HCT116 (cell line): Measurements from ENCODE around the gene NUCB2. TPM values are rescaled to one million over a fixed set of nuclear protein-coding genes. Genes with fewer than 3 reads are reported as not detected.

ENCODE experiments used
- ATAC-seq: fragments of 200-7000 bp; cut with Tn5 transposase; 2 replicates; pipeline ENCODE4 v1.9.1; 2020; ENCODE audit warnings: mild to moderate bottlenecking, moderate library complexity
- BruUV-seq: library from RNA; stranded (reverse); fragments of 400-500 nt; replicated peaks from 2 replicates; lab custom pipeline; 2021; lab: Mats Ljungman, UMichigan
- CTCF ChIA-PET: fragments of 300-600 bp; sonication (Branson Sonifier 250); formaldehyde crosslinking; loops from one replicate; lab custom pipeline; 2021; ENCODE audit warnings: antibody characterized with exemption; lab: Charles Lee
- POLR2A ChIA-PET: fragments of 300-600, 350-600 bp; sonication (Branson Sonifier 250); formaldehyde crosslinking; loops from one replicate; lab custom pipeline; 2021; ENCODE audit warnings: antibody characterized with exemption; lab: Charles Lee
- RAD21 ChIA-PET, 2 experiments: fragments of 300-600 bp; sonication (Branson Sonifier 250); formaldehyde crosslinking; loops; one replicate each; lab custom pipeline; 2023; ENCODE audit warnings: low total read pairs in 2 of 2; ENCODE audit not compliant: uncharacterized antibody in 2 of 2, unreplicated experiment in 2 of 2, low non-redundant PET in 1 of 2; lab: Charles Lee
- DNase-seq: peaks from one replicate; pipeline ENCODE4 v3.0.0-alpha.2; 2010; ENCODE audit warnings: low read depth, low spot score
- H2AFZ ChIP-seq: fragments of 200-600 bp; shearing (Covaris generic), sonication (generic); 2 replicates; pipeline ENCODE4 v1.6.1; 2017; ENCODE audit warnings: low read depth, mixed run types, mixed read lengths, antibody characterized with exemption, low read length; ENCODE audit not compliant: poor library complexity, severe bottlenecking
- H3K27ac ChIP-seq: 2 replicates; pipeline ENCODE4 v1.5.1; 2012; ENCODE audit warnings: low read depth, low read length
- H3K27me3 ChIP-seq: fragments of 200-600 bp; sonication (generic); 2 replicates; pipeline ENCODE4 v1.6.1; 2016; ENCODE audit warnings: mixed run types, low read length, mixed read lengths; ENCODE audit not compliant: insufficient read depth
- H3K36me3 ChIP-seq, 2 experiments: fragments of 200-500 bp in 1 of 2; fragments of 200-600 bp in 1 of 2; sonication (Bioruptor generic) in 1 of 2; sonication (generic) in 1 of 2; 2 replicates each; pipeline versions ENCODE4 v1.5.1 to v1.6.1; 2014 to 2016; ENCODE audit warnings: low read length in 2 of 2, inconsistent platforms in 1 of 2, mixed read lengths in 1 of 2, mixed run types in 1 of 2; ENCODE audit not compliant: insufficient read depth in 2 of 2, control insufficient read depth in 1 of 2
- H3K4me1 ChIP-seq, 2 experiments: fragments of 200-600 bp in 1 of 2; sonication (generic) in 1 of 2; 2 replicates each; pipeline versions ENCODE4 v1.5.1 to v1.6.1; 2012 to 2017; ENCODE audit warnings: low read length in 2 of 2, inconsistent platforms in 1 of 2, mild to moderate bottlenecking in 1 of 2, mixed read lengths in 1 of 2, mixed run types in 1 of 2, moderate library complexity in 1 of 2; ENCODE audit not compliant: insufficient read depth in 2 of 2, control insufficient read depth in 1 of 2
- H3K4me2 ChIP-seq: fragments of 200-600 bp; sonication (generic); 2 replicates; pipeline ENCODE4 v1.6.1; 2017; ENCODE audit warnings: mixed run types, low read length, mixed read lengths
- H3K4me3 ChIP-seq, 2 experiments: fragments of 200-600 bp in 1 of 2; sonication (generic) in 1 of 2; replicated peaks in 1 of 2; 2 replicates each; pipeline ENCODE4 v1.5.1; 2011 to 2016; ENCODE audit warnings: low read length in 2 of 2, control low read depth in 1 of 2, low read depth in 1 of 2, mild to moderate bottlenecking in 1 of 2, mixed read lengths in 1 of 2, mixed run types in 1 of 2
- H3K79me2 ChIP-seq: fragments of 200-600 bp; sonication (generic); 2 replicates; pipeline ENCODE4 v1.6.1; 2017; ENCODE audit warnings: mild to moderate bottlenecking, mixed run types, low read length, moderate library complexity, mixed read lengths; ENCODE audit not compliant: insufficient read depth
- H3K9ac ChIP-seq: fragments of 200-600 bp; sonication (generic); 2 replicates; pipeline ENCODE4 v1.6.1; 2016; ENCODE audit warnings: low read length, mixed read lengths
- H3K9me2 ChIP-seq: fragments of 200-600 bp; sonication (generic), shearing (Covaris generic); 2 replicates; pipeline ENCODE4 v1.6.1; 2017; ENCODE audit warnings: mixed run types, mild to moderate bottlenecking, moderate library complexity; ENCODE audit not compliant: insufficient read depth
- H3K9me3 ChIP-seq, 2 experiments: fragments of 200-500 bp in 1 of 2; fragments of 200-600 bp in 1 of 2; sonication (Bioruptor generic) in 1 of 2; sonication (generic) in 1 of 2; 2 replicates each; pipeline ENCODE4 v1.6.1; 2014 to 2017; ENCODE audit warnings: low read length in 2 of 2, mixed read lengths in 2 of 2, inconsistent platforms in 1 of 2, low read depth in 1 of 2, mild to moderate bottlenecking in 1 of 2, mixed run types in 1 of 2, moderate library complexity in 1 of 2; ENCODE audit not compliant: control insufficient read depth in 1 of 2, insufficient read depth in 1 of 2
- H4K20me1 ChIP-seq: fragments of 200-600 bp; sonication (generic), shearing (Covaris generic); 2 replicates; pipeline ENCODE4 v1.6.1; 2017; ENCODE audit warnings: mixed run types, mild to moderate bottlenecking, moderate library complexity; ENCODE audit not compliant: insufficient read depth
- CBX3 ChIP-seq: IDR thresholded peaks from 2 replicates; pipeline ENCODE4 v1.6.1; 2012; ENCODE audit warnings: low read depth
- CEBPB ChIP-seq: IDR thresholded peaks from 2 replicates; pipeline ENCODE4 v1.6.1; 2012; ENCODE audit warnings: low read depth
- ELF1 ChIP-seq: IDR thresholded peaks from 2 replicates; pipeline ENCODE4 v1.6.1; 2012; ENCODE audit warnings: low read depth, borderline replicate concordance
- EZH2 ChIP-seq: fragments of 200-600 bp; sonication (generic); IDR thresholded peaks from 2 replicates; pipeline ENCODE4 v1.6.1; 2017; ENCODE audit warnings: antibody characterized with exemption, mixed run types
- EZH2phosphoT487 ChIP-seq: fragments of 200-600 bp; IDR thresholded peaks from 2 replicates; pipeline ENCODE4 v1.6.1; 2018; ENCODE audit warnings: antibody characterized with exemption, borderline replicate concordance
- FOSL1 ChIP-seq: IDR thresholded peaks from 2 replicates; pipeline ENCODE4 v1.6.1; 2012; ENCODE audit warnings: low read depth
- JUND ChIP-seq: IDR thresholded peaks from 2 replicates; pipeline ENCODE4 v1.6.1; 2012
- POLR2A ChIP-seq: IDR thresholded peaks from 2 replicates; pipeline ENCODE4 v1.7.0; 2011; ENCODE audit warnings: borderline replicate concordance; ENCODE audit not compliant: insufficient read depth, insufficient read length; ENCODE audit errors: extremely low read depth
- POLR2AphosphoS5 ChIP-seq: IDR thresholded peaks from 2 replicates; pipeline ENCODE4 v1.6.1; 2011; ENCODE audit warnings: mild to moderate bottlenecking, low read depth, low read length, moderate library complexity
- RAD21 ChIP-seq: IDR thresholded peaks from 2 replicates; pipeline ENCODE4 v1.6.1; 2012; ENCODE audit warnings: low read depth, mild to moderate bottlenecking
- SRF ChIP-seq: IDR thresholded peaks from 2 replicates; pipeline ENCODE4 v1.6.1; 2012; ENCODE audit warnings: low read depth
- YY1 ChIP-seq: IDR thresholded peaks from 2 replicates; pipeline ENCODE4 v1.6.1; 2011; ENCODE audit warnings: low read length, low read depth, moderate library complexity, mild to moderate bottlenecking; ENCODE audit not compliant: insufficient replicate concordance; ENCODE audit errors: extremely low read depth
- ZFX ChIP-seq: fragments of 450-650 bp; IDR thresholded peaks from 2 replicates; pipeline ENCODE4 v1.6.1; 2017
- intact Hi-C: fragments of 100-400 bp; cut with micrococcal nuclease; formaldehyde crosslinking; loops from 2 replicates; pipeline ENCODE4 v1.10.0; 2022
- total RNA-seq: library from RNA; stranded (reverse); gene quantifications from one replicate; pipeline ENCODE4 v1.2.1, GENCODE V29; 2021; ENCODE audit not compliant: unreplicated experiment
- TF ChIP-seq, protein P1 (sequence below): IDR thresholded peaks from 2 replicates; pipeline ENCODE4 v1.6.1; 2012; ENCODE audit warnings: low read depth
- TF ChIP-seq, protein P2 (sequence below): IDR thresholded peaks from 2 replicates; pipeline ENCODE4 v1.6.1; 2012

NUCB2 gene
- total RNA-seq, 1 experiment from 2014 or later: 40.6 TPM

DNA sequence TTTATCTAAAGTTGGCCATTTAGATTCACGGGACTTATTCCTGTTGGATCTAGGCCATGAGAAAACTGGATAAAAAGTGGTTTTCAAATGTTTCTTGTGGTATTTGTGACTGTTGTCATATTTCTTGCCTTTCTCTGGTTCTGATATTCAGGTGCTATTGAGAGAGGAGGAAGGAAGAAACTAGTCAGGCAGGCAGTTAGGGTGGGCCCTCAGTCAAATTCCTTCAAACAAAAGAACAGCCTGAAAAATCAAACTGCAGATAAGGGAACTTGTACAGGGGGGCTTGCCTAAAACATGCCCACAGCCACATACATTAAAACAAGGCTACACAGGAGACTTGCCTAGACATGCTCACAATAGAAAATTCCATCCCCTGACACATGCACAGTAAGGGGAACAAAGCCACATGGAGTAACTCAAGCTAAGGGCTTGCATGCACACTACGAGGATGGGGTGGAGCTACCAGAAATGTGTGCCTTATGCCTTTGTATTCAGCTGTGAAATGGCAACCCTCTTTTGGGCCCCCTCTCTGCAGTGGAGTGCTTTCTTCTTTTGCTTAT, 93.2 kb downstream of the NUCB2 start:
- Histone ChIP-seq H3K27ac (no peak overlapping the region), H3K4me2 (no peak overlapping the region), H3K4me1 (no peaks in the 10 kb centered on the region), H3K36me3 (0 out of 4 replicates have a peak, but pooled peaks cover 0 to 9% of the 10 kb centered on the region in 2 experiments), H2AFZ (no peak overlapping the region), H3K9ac (no peak overlapping the region), H3K27me3 (no peaks in the 10 kb centered on the region), H3K9me2 (no peaks in the 10 kb centered on the region), H3K9me3 (peaks cover 23 to 49% of the 10 kb centered on the region in 2 experiments; a peak in 2 of 4 replicates), H3K4me3 (no peak overlapping the region), H3K79me2 (no peaks in the 10 kb centered on the region), H4K20me1 (no peaks in the 10 kb centered on the region)
- BruUV-seq: no TSS peak
- intact Hi-C loops: no loop called here
- ChIA-PET POLR2A (no interaction called here), RAD21 (no interaction called here), CTCF (no interaction called here)
- no peak for DNase-seq
- ATAC-seq: no peak
- TF ChIP-seq ELF1 (no peak), EZH2 (no peak), POLR2AphosphoS5 (no peak), EZH2phosphoT487 (no peak), SRF (no peak), JUND (no peak), RAD21 (no peak), FOSL1 (no peak), ZFX (no peak), POLR2A (no peak), CEBPB (no peak), CBX3 (no peak), YY1 (no peak)
- TF ChIP-seq, protein P1, sequence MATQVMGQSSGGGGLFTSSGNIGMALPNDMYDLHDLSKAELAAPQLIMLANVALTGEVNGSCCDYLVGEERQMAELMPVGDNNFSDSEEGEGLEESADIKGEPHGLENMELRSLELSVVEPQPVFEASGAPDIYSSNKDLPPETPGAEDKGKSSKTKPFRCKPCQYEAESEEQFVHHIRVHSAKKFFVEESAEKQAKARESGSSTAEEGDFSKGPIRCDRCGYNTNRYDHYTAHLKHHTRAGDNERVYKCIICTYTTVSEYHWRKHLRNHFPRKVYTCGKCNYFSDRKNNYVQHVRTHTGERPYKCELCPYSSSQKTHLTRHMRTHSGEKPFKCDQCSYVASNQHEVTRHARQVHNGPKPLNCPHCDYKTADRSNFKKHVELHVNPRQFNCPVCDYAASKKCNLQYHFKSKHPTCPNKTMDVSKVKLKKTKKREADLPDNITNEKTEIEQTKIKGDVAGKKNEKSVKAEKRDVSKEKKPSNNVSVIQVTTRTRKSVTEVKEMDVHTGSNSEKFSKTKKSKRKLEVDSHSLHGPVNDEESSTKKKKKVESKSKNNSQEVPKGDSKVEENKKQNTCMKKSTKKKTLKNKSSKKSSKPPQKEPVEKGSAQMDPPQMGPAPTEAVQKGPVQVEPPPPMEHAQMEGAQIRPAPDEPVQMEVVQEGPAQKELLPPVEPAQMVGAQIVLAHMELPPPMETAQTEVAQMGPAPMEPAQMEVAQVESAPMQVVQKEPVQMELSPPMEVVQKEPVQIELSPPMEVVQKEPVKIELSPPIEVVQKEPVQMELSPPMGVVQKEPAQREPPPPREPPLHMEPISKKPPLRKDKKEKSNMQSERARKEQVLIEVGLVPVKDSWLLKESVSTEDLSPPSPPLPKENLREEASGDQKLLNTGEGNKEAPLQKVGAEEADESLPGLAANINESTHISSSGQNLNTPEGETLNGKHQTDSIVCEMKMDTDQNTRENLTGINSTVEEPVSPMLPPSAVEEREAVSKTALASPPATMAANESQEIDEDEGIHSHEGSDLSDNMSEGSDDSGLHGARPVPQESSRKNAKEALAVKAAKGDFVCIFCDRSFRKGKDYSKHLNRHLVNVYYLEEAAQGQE: no peak
- TF ChIP-seq, protein P2, sequence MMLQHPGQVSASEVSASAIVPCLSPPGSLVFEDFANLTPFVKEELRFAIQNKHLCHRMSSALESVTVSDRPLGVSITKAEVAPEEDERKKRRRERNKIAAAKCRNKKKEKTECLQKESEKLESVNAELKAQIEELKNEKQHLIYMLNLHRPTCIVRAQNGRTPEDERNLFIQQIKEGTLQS: no peak
